Measurements from ENCODE around the gene EDEM2. TPM values are rescaled to one million over a fixed set of nuclear protein-coding genes. Genes with fewer than 3 reads are reported as not detected.
A peak's percentile ranks its signal among the peaks of the same experiment; 100 is the strongest.

Gene EDEM2
- total RNA-seq, 2 donors from 2014 or later: 24.1 to 29.7 TPM

GRCh38 chr20:35111141-35111888 is 35.8 kb downstream of the EDEM2 start:
- H3K27ac Mint-ChIP-seq: peak overlapping the region; percentile 34
- no peak for DNase-seq

GRCh38 chr20:35108921-35109320 is 38.2 kb downstream of the EDEM2 start:
- H3K4me1 Mint-ChIP-seq: peaks cover 3% of the 10 kb centered on the region
- H3K9me3 ChIP-seq (ENCODE audit: control insufficient read depth, low read length, poor library complexity, severe bottlenecking): no peaks in the 10 kb centered on the region
- no peaks in the 10 kb centered on the region for H3K27me3 Mint-ChIP-seq
- no peak overlapping the region for H3K27ac Mint-ChIP-seq
- H3K36me3 Mint-ChIP-seq (ENCODE audit: low read depth): peaks cover 3% of the 10 kb centered on the region
- no peak for ATAC-seq
- no peak for DNase-seq
- no peak overlapping the region for H3K4me3 Mint-ChIP-seq

More at GRCh38 chr20:35111141-35111888, 35.8 kb downstream of the EDEM2 start:
- no peak for ATAC-seq
- H3K4me1 Mint-ChIP-seq: peaks cover 4% of the 10 kb centered on the region
- H3K27me3 Mint-ChIP-seq: no peaks in the 10 kb centered on the region
- H3K9me3 ChIP-seq (ENCODE audit: control insufficient read depth, low read length, poor library complexity, severe bottlenecking): no peaks in the 10 kb centered on the region
- H3K36me3 Mint-ChIP-seq (ENCODE audit: low read depth): peaks cover 4% of the 10 kb centered on the region
- no peak overlapping the region for H3K4me3 Mint-ChIP-seq

- DNase-seq: no peak
- H3K4me1 Mint-ChIP-seq: peaks cover 3% of the 10 kb centered on the region
- H3K4me3 Mint-ChIP-seq: no peak overlapping the region
- no peak for ATAC-seq
- peaks cover 3% of the 10 kb centered on the region for H3K36me3 Mint-ChIP-seq (ENCODE audit: low read depth)
- H3K27me3 Mint-ChIP-seq: no peaks in the 10 kb centered on the region
- H3K27ac Mint-ChIP-seq: no peak overlapping the region
- no peaks in the 10 kb centered on the region for H3K9me3 ChIP-seq (ENCODE audit: control insufficient read depth, low read length, poor library complexity, severe bottlenecking)
These were observed 40.2 kb downstream of the EDEM2 start for GRCh38 chr20:35106827-35107380.

DNA sequence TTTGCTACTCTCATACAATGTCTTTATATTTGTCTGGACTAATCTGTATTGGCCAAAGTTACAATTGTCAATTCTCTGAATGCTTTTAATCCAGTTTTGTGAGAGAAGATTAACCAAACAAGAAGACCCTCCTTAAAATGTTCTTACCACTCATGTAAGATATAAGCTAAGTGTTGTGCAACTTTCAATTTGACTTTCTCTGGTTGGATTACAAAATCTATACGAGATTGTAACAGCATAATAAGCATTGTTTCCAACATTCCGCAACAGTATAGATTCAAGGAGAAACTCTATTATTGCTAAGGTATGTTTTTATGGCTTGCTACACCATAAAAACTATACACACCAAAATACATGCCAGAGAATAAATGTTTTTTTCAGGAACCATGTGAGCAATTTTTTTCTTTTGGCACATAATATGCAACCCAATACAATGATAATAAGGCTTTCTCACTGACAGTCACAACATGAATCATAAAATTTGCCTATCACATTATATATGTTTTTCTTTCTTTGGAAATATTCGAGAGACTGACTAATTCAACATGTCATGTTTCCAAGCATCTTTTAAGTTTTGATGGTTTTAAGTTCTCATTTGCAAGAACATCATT is 42.3 kb downstream of the EDEM2 start:
- H3K27ac Mint-ChIP-seq: no peak overlapping the region
- H3K4me1 Mint-ChIP-seq: peaks cover 2% of the 10 kb centered on the region
- DNase-seq (no peak), ATAC-seq (no peak)
- H3K9me3 ChIP-seq (ENCODE audit: control insufficient read depth, low read length, poor library complexity, severe bottlenecking): no peaks in the 10 kb centered on the region
- H3K4me3 Mint-ChIP-seq: no peak overlapping the region
- no peaks in the 10 kb centered on the region for H3K36me3 Mint-ChIP-seq (ENCODE audit: low read depth)
- peaks cover 8% of the 10 kb centered on the region for H3K27me3 Mint-ChIP-seq

DNA sequence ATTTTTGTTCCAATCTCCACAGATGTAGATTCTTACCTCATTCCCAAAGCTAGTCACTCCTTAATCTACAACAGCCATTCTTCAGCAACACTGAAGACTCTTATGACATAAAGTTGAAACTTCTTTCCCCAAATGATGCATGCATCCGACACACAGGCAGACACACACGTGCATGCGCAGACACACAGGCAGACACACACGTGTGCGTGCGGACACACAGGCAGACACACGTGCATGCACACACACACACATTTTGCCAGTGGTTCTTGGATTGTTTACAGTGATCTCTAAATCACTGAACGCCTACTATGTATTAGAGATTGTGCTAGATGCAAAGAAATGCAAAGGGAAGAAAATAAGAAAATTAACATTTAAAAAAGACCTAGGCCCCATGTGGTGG is 45.5 kb downstream of the EDEM2 start:
- H3K4me1 Mint-ChIP-seq: peaks cover 2% of the 10 kb centered on the region
- no peak overlapping the region for H3K4me3 Mint-ChIP-seq
- DNase-seq: no peak
- H3K27me3 Mint-ChIP-seq: peaks cover 8% of the 10 kb centered on the region
- H3K27ac Mint-ChIP-seq: no peak overlapping the region
- no peaks in the 10 kb centered on the region for H3K9me3 ChIP-seq (ENCODE audit: control insufficient read depth, low read length, poor library complexity, severe bottlenecking)
- no peaks in the 10 kb centered on the region for H3K36me3 Mint-ChIP-seq (ENCODE audit: low read depth)
- ATAC-seq: no peak

- peaks cover 27% of the 10 kb centered on the region for H3K4me1 Mint-ChIP-seq
- H3K9me3 ChIP-seq (ENCODE audit: control insufficient read depth, low read length, poor library complexity, severe bottlenecking): no peaks in the 10 kb centered on the region
- ATAC-seq (no peak), DNase-seq (no peak)
- H3K36me3 Mint-ChIP-seq (ENCODE audit: low read depth): peaks cover 3% of the 10 kb centered on the region
- no peaks in the 10 kb centered on the region for H3K27me3 Mint-ChIP-seq
- peak overlapping the region; percentile 99 for H3K4me3 Mint-ChIP-seq
- H3K27ac Mint-ChIP-seq: peak overlapping the region; percentile 93
These were observed 53.8 kb downstream of the EDEM2 start for GRCh38 chr20:35093267-35093884.

GRCh38 chr20:35092524-35093266 is 54.4 kb downstream of the EDEM2 start, which contains the start of gene TRPC4AP:
Gene TRPC4AP (minus strand): TSS chr20:35092807. CDS start chr20:35092781, 26 bp downstream.
- H3K4me3 Mint-ChIP-seq: peak within 1 kb of the TSS; percentile 99
- peaks cover 29% of the 10 kb centered on the region for H3K4me1 Mint-ChIP-seq
- H3K9me3 ChIP-seq (ENCODE audit: control insufficient read depth, low read length, poor library complexity, severe bottlenecking): no peaks in the 10 kb centered on the region
- DNase-seq (peak; percentile 83 to 86 (median 84)), ATAC-seq (peak; percentile 98)
- H3K27me3 Mint-ChIP-seq: no peaks in the 10 kb centered on the region
- peaks cover 3% of the 10 kb centered on the region for H3K36me3 Mint-ChIP-seq (ENCODE audit: low read depth)
- peak within 1 kb of the TSS; percentile 93 for H3K27ac Mint-ChIP-seq

DNA sequence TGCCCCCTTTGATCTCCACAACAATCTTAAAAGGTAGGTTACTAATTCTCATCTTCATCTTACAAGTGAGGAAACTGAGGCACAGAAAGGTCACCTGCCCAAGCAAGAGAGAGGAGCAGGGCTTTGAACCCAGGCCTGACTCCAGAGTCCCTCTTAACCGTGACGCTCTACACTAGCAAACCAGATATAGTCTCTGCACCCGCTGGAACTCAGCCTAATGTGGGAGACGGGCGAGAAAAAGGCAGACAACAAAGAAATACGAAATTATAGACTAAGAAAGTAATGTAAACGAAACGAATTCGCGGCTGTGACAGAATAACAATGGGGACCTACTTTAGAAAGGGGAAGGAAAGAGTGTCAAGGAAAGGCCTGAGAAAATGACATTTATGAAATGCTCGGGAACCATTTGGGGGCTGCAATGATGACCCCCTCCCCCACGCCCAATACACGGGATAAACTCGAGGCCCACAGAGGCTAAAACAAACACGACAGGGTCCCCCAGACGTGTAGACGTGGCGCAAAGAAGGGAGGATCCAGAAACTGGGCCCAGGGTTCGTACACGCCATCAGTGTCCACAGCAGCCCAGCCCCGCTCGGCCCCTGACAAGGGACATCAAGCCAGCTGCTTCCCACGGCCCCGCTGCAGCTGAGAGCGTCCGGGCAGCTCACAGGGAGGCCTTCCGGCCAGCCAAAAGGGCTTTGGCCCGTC is 55.2 kb downstream of the EDEM2 start:
- H3K27me3 Mint-ChIP-seq: no peaks in the 10 kb centered on the region
- H3K36me3 Mint-ChIP-seq (ENCODE audit: low read depth): peaks cover 3% of the 10 kb centered on the region
- H3K4me1 Mint-ChIP-seq: peaks cover 33% of the 10 kb centered on the region
- no peaks in the 10 kb centered on the region for H3K9me3 ChIP-seq (ENCODE audit: control insufficient read depth, low read length, poor library complexity, severe bottlenecking)
- no peak for DNase-seq
- peak overlapping the region; percentile 93 for H3K27ac Mint-ChIP-seq
- peak; percentile 22 for ATAC-seq
- peak overlapping the region; percentile 99 for H3K4me3 Mint-ChIP-seq

GRCh38 chr20:35088231-35089145 is 58.6 kb downstream of the EDEM2 start:
- no peak for ATAC-seq
- Mint-ChIP-seq H3K27me3 (no peaks in the 10 kb centered on the region), H3K4me3 (no peak overlapping the region), H3K27ac (peak overlapping the region; percentile 19), H3K4me1 (peaks cover 34% of the 10 kb centered on the region), H3K36me3 (ENCODE audit: low read depth) (peaks cover 3% of the 10 kb centered on the region)
- no peak for DNase-seq
- H3K9me3 ChIP-seq (ENCODE audit: control insufficient read depth, low read length, poor library complexity, severe bottlenecking): no peaks in the 10 kb centered on the region

DNA sequence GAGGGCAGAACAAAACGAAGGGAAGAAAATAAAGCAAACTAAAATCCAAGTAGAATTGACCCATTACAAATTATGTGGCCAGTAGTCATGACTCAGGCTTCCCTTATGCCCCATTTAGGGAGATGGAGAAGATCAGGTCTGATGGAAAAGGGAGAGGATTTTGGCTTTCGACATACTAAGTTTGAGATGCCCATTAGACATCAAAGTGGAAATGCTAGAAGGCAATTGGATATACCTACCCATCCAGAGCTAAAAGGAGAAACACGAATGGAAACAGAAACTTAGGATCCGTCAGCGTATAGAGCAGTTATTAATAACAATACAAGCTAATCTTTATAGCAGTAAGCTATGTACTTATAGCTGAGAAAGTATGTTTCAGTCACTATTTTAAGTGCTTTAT is 59.3 kb downstream of the EDEM2 start:
- no peaks in the 10 kb centered on the region for H3K9me3 ChIP-seq (ENCODE audit: control insufficient read depth, low read length, poor library complexity, severe bottlenecking)
- Mint-ChIP-seq H3K27me3 (no peaks in the 10 kb centered on the region), H3K27ac (no peak overlapping the region), H3K4me1 (peaks cover 33% of the 10 kb centered on the region), H3K4me3 (no peak overlapping the region), H3K36me3 (ENCODE audit: low read depth) (peaks cover 3% of the 10 kb centered on the region)
- DNase-seq (no peak), ATAC-seq (no peak)

- peaks cover 34% of the 10 kb centered on the region for H3K4me1 Mint-ChIP-seq
- H3K9me3 ChIP-seq (ENCODE audit: control insufficient read depth, low read length, poor library complexity, severe bottlenecking): no peaks in the 10 kb centered on the region
- no peak for DNase-seq
- peaks cover 3% of the 10 kb centered on the region for H3K36me3 Mint-ChIP-seq (ENCODE audit: low read depth)
- H3K4me3 Mint-ChIP-seq: no peak overlapping the region
- ATAC-seq: no peak
- no peaks in the 10 kb centered on the region for H3K27me3 Mint-ChIP-seq
- peak overlapping the region; percentile 9 for H3K27ac Mint-ChIP-seq
These were observed 59.8 kb downstream of the EDEM2 start for GRCh38 chr20:35087355-35087754.

Data from T-helper 17 cell (primary cell).